ENCODE data around the gene TNXB. TPM values are rescaled to one million over a fixed set of nuclear protein-coding genes. Genes with fewer than 3 reads are reported as not detected.
"Not testable (repeated sequence)": the region's sequence is repeated elsewhere in the genome, so short reads cannot be mapped to it uniquely, and the experiment has no call there.

The TNXB gene
- polyA plus RNA-seq, 2 of the 4 experiments (the other 2 are of a cell fraction): 0.80 to 1.7 TPM

GRCh38 chr6:32069878-32070515 is 39.1 kb downstream of the TNXB start:
- no peak for ATAC-seq
- 58% methylated on average over 8 of the region's 24 CpGs for WGBS (ENCODE audit: missing lambda C conversion rate)

GRCh38 chr6:32069460-32069859 is 39.7 kb downstream of the TNXB start:
- ATAC-seq (no peak; a peak in 1 of 6 replicates), DNase-seq (ENCODE audit: low read depth in 1 of 2, low spot score in 1 of 2) (no peak), FAIRE-seq (no peak)
- no peak for TF ChIP-seq NR3C1 (IDR thresholded peaks at IDR 0.05)
- TF ChIP-seq SMC3 (IDR thresholded peaks at IDR 0.05): no peak
- TF ChIP-seq HMGXB4 (CRISPR knock-in tag; IDR thresholded peaks at IDR 0.05; ENCODE audit: borderline replicate concordance): no peak
- TF ChIP-seq FOSL2 (IDR thresholded peaks at IDR 0.05): no peak
- no peak for TF ChIP-seq FOSL2 (CRISPR knock-in tag; IDR thresholded peaks at IDR 0.05)
- TF ChIP-seq HOXB13 (CRISPR knock-in tag; IDR thresholded peaks at IDR 0.05; ENCODE audit: low read depth): no peak
- Histone ChIP-seq H3K9me3 (no peaks in the 10 kb centered on the region), H3K4me3 (no peak overlapping the region), H3K27ac (no peak overlapping the region), H3K4me1 (no peaks in the 10 kb centered on the region), H3K4me2 (no peak overlapping the region)
- POLR2A ChIA-PET: no interaction called here
- CTCF ChIA-PET: interaction anchor here (0.6 to 1.3 kb wide), 3 partner anchors 9 to 152 kb away, joined by 3 read pairs; no protein-coding TSS in a partner anchor
- WGBS (ENCODE audit: missing lambda C conversion rate): 76% methylated on average over 15 of the region's 17 CpGs

More at GRCh38 chr6:32069878-32070515, 39.1 kb downstream of the TNXB start:
- Histone ChIP-seq H3K4me3 (no peak overlapping the region), H3K9me3 (no peaks in the 10 kb centered on the region), H3K4me2 (no peak overlapping the region), H3K27ac (no peak overlapping the region), H3K4me1 (no peaks in the 10 kb centered on the region)
- FAIRE-seq (no peak), DNase-seq (ENCODE audit: low read depth in 1 of 2, low spot score in 1 of 2) (no peak)
- POLR2A ChIA-PET: no interaction called here
- no peak for TF ChIP-seq ZC3H11A (IDR thresholded peaks at IDR 0.05)
- CTCF ChIA-PET: interaction anchor here (0.6 to 1.3 kb wide), 3 partner anchors 9 to 272 kb away, joined by 3 to 4 read pairs (median 3); no protein-coding TSS in a partner anchor

- H3K27ac ChIP-seq: no peak overlapping the region
- no peak overlapping the region for H3K4me2 ChIP-seq
- no peak for DNase-seq (ENCODE audit: low read depth in 1 of 2, low spot score in 1 of 2)
- 66% methylated on average over 11 of the region's 14 CpGs for WGBS (ENCODE audit: missing lambda C conversion rate)
- H3K9me3 ChIP-seq: no peaks in the 10 kb centered on the region
- ChIA-PET CTCF (interaction anchor here (0.6 to 0.8 kb wide), 2 partner anchors 16 to 152 kb away, joined by 3 read pairs; no protein-coding TSS in a partner anchor), POLR2A (no interaction called here)
- TF ChIP-seq HOXA7 (CRISPR knock-in tag; IDR thresholded peaks at IDR 0.05): no peak
- no peak for TF ChIP-seq KDM5A (IDR thresholded peaks at IDR 0.05)
- TF ChIP-seq REST (IDR thresholded peaks at IDR 0.05): no peak
- no peak for TF ChIP-seq FOSL2 (IDR thresholded peaks at IDR 0.05)
- TF ChIP-seq FOSL2 (CRISPR knock-in tag; IDR thresholded peaks at IDR 0.05): no peak
- no peak for TF ChIP-seq MAFK (IDR thresholded peaks at IDR 0.05; ENCODE audit: partially characterized antibody)
- TF ChIP-seq RCOR1 (IDR thresholded peaks at IDR 0.05; ENCODE audit: low read depth, low read length): no peak
- no peak for TF ChIP-seq MAZ (IDR thresholded peaks at IDR 0.05; ENCODE audit: borderline replicate concordance, low read depth, low read length)
- ATAC-seq: no peak
- FAIRE-seq: no peak
- no peaks in the 10 kb centered on the region for H3K4me1 ChIP-seq
- no peak overlapping the region for H3K4me3 ChIP-seq
Observed at GRCh38 chr6:32068867-32069266, 40.3 kb downstream of the TNXB start.

GRCh38 chr6:32068315-32068714 is 40.8 kb downstream of the TNXB start:
- not testable (repeated sequence) for H3K4me1 ChIP-seq

GRCh38 chr6:32067521-32067920 is 41.6 kb downstream of the TNXB start:
- H3K9me3 ChIP-seq; H3K27ac ChIP-seq; POLR2A ChIA-PET; H3K4me3 ChIP-seq; ATAC-seq; CTCF ChIA-PET; H3K4me2 ChIP-seq; H3K4me1 ChIP-seq; FAIRE-seq; DNase-seq (ENCODE audit: low read depth in 1 of 2, low spot score in 1 of 2): not testable (repeated sequence)
- WGBS (ENCODE audit: missing lambda C conversion rate): 88% methylated on average over 11 of the region's 19 CpGs

More at GRCh38 chr6:32068315-32068714, 40.8 kb downstream of the TNXB start:
- 20% methylated on average over 1 of the region's 13 CpGs for WGBS (ENCODE audit: missing lambda C conversion rate)
- FAIRE-seq; ATAC-seq; H3K27ac ChIP-seq; CTCF ChIA-PET; POLR2A ChIA-PET; H3K4me3 ChIP-seq; H3K9me3 ChIP-seq; H3K4me2 ChIP-seq; DNase-seq (ENCODE audit: low read depth in 1 of 2, low spot score in 1 of 2): not testable (repeated sequence)
